Activated CD8-positive, alpha-beta memory T cell treated with anti-CD3 and anti-CD28 coated beads for 1 hour (primary cell): ENCODE data around the gene CPED1.
A peak's percentile ranks its signal among the peaks of the same experiment; 100 is the strongest.

Source experiments
- DNase-seq, 2 donors: peaks; one replicate each; pipeline ENCODE4 v3.0.0-alpha.2; 2020; ENCODE audit warnings: low read depth in 1 of 2; ENCODE audit errors: extremely low read depth in 1 of 2

Gene CPED1

GRCh38 chr7:120988591-120989256 lies at the start of gene CPED1:
Gene CPED1 (plus strand): TSS chr7:120988711. CDS start chr7:120989622, 911 bp downstream.
- DNase-seq: peak in 1 of 2 donors; percentile 3

- DNase-seq: no peak
Observed at GRCh38 chr7:120939345-120939744, 49.2 kb upstream of the CPED1 start.

GRCh38 chr7:120941064-120941463 lies 47.4 kb upstream of the CPED1 start:
- DNase-seq: no peak

GRCh38 chr7:120941856-120942255 lies 46.7 kb upstream of the CPED1 start:
- no peak for DNase-seq

GRCh38 chr7:120942861-120943260 lies 45.6 kb upstream of the CPED1 start:
- no peak for DNase-seq

GRCh38 chr7:120944826-120945562 lies 43.5 kb upstream of the CPED1 start:
- no peak for DNase-seq

GRCh38 chr7:120947980-120948379 lies 40.5 kb upstream of the CPED1 start:
- no peak for DNase-seq

- DNase-seq: no peak
Observed at GRCh38 chr7:120949393-120949911, 39.1 kb upstream of the CPED1 start.

GRCh38 chr7:120949998-120950538 lies 38.4 kb upstream of the CPED1 start:
- no peak for DNase-seq

- DNase-seq: peak; percentile 94 to 97
Observed at GRCh38 chr7:120950539-120951308, 37.8 kb upstream of the CPED1 start, which contains the start of gene ING3. Gene ING3 (plus strand): TSS chr7:120950777. CDS start chr7:120950897, 120 bp downstream.

- no peak for DNase-seq
Observed at GRCh38 chr7:120951309-120951699, 37.2 kb upstream of the CPED1 start.

- DNase-seq: no peak
Observed at GRCh38 chr7:120951826-120952225, 36.7 kb upstream of the CPED1 start.

GRCh38 chr7:120955577-120956149 lies 32.8 kb upstream of the CPED1 start:
- no peak for DNase-seq

- no peak for DNase-seq
Observed at GRCh38 chr7:120959929-120960484, 28.5 kb upstream of the CPED1 start.

- no peak for DNase-seq
Observed at GRCh38 chr7:120960714-120961113, 27.8 kb upstream of the CPED1 start.

GRCh38 chr7:120961638-120962173 lies 26.8 kb upstream of the CPED1 start:
- no peak for DNase-seq

- no peak for DNase-seq
Observed at GRCh38 chr7:120964088-120964487, 24.4 kb upstream of the CPED1 start.

GRCh38 chr7:120966961-120967360 lies 21.6 kb upstream of the CPED1 start:
- DNase-seq: no peak

- no peak for DNase-seq
Observed at GRCh38 chr7:120973849-120974248, 14.7 kb upstream of the CPED1 start.
